Ectodermal cell (in vitro differentiated cells): ENCODE data around the gene UBTD1.
"Not testable (repeated sequence)": the region's sequence is repeated elsewhere in the genome, so short reads cannot be mapped to it uniquely, and the experiment has no call there.

Experiments
- H3K27ac ChIP-seq: 2 replicates; pipeline ENCODE4 v1.7.0; 2013; ENCODE audit warnings: mild to moderate bottlenecking, low read depth, low read length; ENCODE audit not compliant: insufficient read depth, poor library complexity, severe bottlenecking
- H3K27me3 ChIP-seq: 2 replicates; pipeline ENCODE4 v1.7.0; 2013; ENCODE audit warnings: mild to moderate bottlenecking, low read length; ENCODE audit not compliant: insufficient read depth, control insufficient read depth, poor library complexity, severe bottlenecking
- H3K36me3 ChIP-seq: one replicate; pipeline ENCODE4 v1.7.0; 2013; ENCODE audit warnings: low read length; ENCODE audit not compliant: control insufficient read depth, insufficient read depth
- H3K4me1 ChIP-seq: one replicate; pipeline ENCODE4 v1.7.0; 2013; ENCODE audit warnings: low read length; ENCODE audit not compliant: control insufficient read depth, insufficient read depth
- H3K4me3 ChIP-seq: 2 replicates; pipeline ENCODE4 v1.7.0; 2013; ENCODE audit warnings: low read depth, low read length, control low read depth; ENCODE audit not compliant: insufficient read depth
- H3K9me3 ChIP-seq: 2 replicates; pipeline ENCODE4 v1.7.0; 2013; ENCODE audit warnings: mild to moderate bottlenecking, low read length, moderate library complexity; ENCODE audit not compliant: control insufficient read depth
- WGBS, 2 experiments: methylation state at CpG; one replicate each; pipeline ENCODE4 v1.1.7; 2013; ENCODE audit warnings: missing lambda C conversion rate in 2 of 2; 5-methylcytosine and 5-hydroxymethylcytosine counted together

Gene UBTD1

DNA sequence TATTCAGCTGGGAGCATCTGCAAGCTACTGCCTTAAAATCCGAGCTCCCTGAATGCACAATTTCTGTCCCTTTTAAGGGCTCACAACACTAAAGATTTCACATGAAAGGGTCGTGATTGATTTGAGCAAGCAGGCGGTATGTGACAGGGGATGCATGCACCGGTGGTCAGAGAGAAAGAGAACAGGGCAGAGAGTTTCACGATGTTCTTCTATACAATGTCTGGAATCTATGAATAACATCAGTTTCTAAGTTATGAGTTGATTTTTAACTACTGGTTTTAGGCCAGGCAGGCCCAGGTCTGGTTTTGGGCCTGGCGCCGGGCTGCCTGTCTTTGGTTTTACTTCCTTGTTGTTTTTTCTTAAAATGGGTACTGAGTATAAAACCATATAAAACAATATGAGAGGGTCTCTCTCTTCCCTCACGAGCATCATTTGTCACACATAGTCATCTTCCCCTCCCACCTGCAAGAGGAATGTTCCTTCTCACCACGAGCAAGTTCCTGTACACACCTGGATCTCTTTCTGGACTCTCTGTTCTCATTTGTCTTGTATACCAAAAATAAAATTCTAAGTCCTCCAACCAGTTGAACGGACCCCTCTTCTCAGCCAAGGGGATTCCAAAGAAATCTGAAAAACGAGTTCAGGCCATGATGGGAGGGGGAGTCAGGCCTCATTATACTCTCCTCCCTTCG, 62.8 kb downstream of the UBTD1 start:
- WGBS, 2 experiments, result 91 to 95% methylated on average over 10 to 12 of the region's 12 CpGs

DNA sequence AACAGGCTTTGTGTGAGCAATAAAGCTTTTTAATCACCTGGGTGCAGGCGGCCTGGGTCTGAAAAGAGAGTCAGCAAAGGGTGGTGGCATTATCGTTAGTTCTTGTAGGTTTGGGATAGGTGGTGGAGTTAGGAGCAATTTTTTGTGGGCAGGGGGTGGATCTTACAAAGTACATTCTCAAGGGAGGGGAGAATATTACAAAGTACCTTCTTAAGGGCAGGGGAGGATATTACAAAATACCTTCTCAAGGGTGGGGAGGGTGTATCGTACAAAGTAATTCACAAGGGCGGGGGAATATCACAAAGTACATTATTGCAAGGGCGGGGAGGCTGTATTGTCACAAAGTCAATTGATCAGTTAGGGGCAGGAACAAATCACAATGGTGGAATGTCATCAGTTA, 63.6 kb downstream of the UBTD1 start:
- H3K36me3 ChIP-seq, H3K4me1 ChIP-seq, H3K9me3 ChIP-seq, H3K27ac ChIP-seq, H3K27me3 ChIP-seq, H3K4me3 ChIP-seq: not testable (repeated sequence)
- WGBS, 2 experiments, result 94 to 99% methylated on average over 5 of the region's 5 CpGs

More for the DNA sequence above, 62.8 kb downstream of the UBTD1 start:
- H3K36me3 ChIP-seq, H3K4me1 ChIP-seq, H3K4me3 ChIP-seq, H3K27ac ChIP-seq, H3K27me3 ChIP-seq, H3K9me3 ChIP-seq: not testable (repeated sequence)

DNA sequence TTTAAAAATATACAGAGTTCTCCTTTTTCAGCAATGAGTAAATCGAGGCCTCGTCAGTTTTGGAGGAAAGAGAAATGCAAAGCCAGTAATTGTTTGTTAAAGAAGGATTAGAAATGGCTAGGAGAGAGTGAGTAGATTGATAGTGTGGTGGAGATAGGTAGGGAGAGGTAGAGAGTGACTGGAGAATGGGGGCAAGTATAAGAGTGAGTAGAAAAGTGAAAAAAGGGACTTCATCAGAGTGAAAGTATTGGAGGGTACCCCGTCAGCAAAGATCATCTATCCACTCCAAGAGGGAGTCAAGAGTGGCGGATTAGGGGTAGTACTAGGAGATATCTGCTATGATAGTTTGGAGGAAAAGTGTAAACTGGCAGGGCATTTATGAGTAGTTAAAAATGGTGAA, 64.6 kb downstream of the UBTD1 start:
- Histone ChIP-seq H3K27me3 (no peaks in the 10 kb centered on the region), H3K4me1 (no peaks in the 10 kb centered on the region), H3K27ac (no peak overlapping the region), H3K4me3 (no peak overlapping the region), H3K9me3 (no peaks in the 10 kb centered on the region), H3K36me3 (no peaks in the 10 kb centered on the region)
- WGBS, 2 experiments, result 94 to 100% methylated on average over 4 of the region's 4 CpGs

DNA sequence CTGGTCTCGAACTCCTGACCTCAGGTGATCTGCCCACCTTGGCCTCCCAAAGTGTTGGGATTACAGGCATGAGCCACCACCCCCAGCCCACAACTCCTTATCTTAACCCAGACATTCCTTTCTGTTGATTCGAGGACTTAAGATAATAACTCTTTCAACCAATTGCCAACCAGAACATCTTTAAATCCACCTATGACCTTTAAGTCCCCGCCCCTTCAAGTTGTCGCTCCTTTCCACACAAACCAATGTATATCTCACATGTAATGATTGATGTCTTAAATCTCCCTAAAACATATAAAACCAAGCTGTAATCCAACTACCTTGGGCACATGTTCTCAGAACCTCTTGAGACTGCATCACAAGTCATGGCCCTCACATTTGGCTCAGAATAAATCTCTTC, 66.1 kb downstream of the UBTD1 start:
- Histone ChIP-seq H3K27ac (no peak overlapping the region), H3K4me3 (no peak overlapping the region)
- WGBS, 2 experiments, result 91 to 95% methylated on average over 4 of the region's 4 CpGs

DNA sequence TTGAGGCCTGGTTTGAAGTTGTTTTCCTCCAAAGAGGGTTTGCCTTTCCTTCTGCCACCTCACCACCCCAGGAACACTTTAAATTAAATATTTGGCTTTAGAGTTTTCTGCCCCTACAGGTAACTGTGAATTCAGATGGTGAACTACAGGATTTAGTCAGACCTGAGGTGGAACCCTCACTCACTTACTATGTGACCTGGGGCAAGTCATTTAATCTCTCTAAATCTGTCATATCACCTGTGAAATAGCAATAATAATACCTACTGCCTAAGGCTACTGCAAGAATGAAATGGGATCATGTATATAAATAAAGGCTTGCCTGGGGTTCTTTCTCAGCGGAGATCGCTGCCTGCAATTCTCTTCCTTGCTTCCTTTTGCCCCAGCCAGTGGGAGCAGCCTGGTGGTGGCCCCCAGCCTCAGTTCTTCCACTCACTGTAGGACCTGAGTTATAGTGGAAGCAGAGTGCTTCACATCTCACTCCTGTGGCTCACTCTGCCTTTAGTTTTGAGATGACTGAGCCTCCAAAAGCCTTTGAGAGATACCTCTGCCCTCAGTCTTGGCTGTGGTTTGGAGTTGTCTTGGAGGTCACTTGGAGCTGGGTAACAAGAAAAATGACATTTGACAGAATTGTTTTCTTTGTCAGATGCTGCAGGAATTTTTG, 67.7 kb downstream of the UBTD1 start:
- Histone ChIP-seq H3K9me3 (no peaks in the 10 kb centered on the region), H3K36me3 (no peaks in the 10 kb centered on the region), H3K4me1 (no peaks in the 10 kb centered on the region), H3K27ac (no peak overlapping the region), H3K4me3 (no peak overlapping the region), H3K27me3 (no peaks in the 10 kb centered on the region)
- WGBS, 2 experiments, result 80 to 99% methylated on average over 2 of the region's 2 CpGs

More for the DNA sequence above, 66.1 kb downstream of the UBTD1 start:
- Histone ChIP-seq H3K36me3 (no peaks in the 10 kb centered on the region), H3K4me1 (no peaks in the 10 kb centered on the region), H3K27me3 (no peaks in the 10 kb centered on the region), H3K9me3 (no peaks in the 10 kb centered on the region)

DNA sequence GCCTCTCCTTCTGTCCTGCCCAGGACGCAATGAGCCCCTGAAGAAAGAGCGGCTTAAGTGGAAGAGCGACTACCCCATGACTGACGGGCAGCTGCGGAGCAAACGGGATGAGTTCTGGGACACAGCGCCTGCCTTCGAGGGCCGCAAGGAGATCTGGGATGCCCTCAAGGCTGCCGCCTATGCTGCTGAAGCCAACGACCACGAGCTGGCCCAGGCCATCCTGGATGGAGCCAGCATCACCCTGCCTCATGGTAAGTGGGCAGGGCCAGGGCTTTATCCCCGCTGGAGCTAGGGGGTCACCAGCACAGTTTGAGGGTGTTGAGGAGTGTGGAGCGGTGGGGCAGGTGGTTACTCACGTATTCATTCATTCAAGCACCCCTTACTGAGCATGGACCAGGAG, 69.2 kb downstream of the UBTD1 start:
- no peak overlapping the region for H3K4me3 ChIP-seq
- WGBS, 2 experiments, result 91 to 92% methylated on average over 15 of the region's 15 CpGs
- no peaks in the 10 kb centered on the region for H3K9me3 ChIP-seq
- no peaks in the 10 kb centered on the region for H3K27me3 ChIP-seq
- H3K36me3 ChIP-seq, result no peaks in the 10 kb centered on the region
- no peak overlapping the region for H3K27ac ChIP-seq
- H3K4me1 ChIP-seq, result no peaks in the 10 kb centered on the region

DNA sequence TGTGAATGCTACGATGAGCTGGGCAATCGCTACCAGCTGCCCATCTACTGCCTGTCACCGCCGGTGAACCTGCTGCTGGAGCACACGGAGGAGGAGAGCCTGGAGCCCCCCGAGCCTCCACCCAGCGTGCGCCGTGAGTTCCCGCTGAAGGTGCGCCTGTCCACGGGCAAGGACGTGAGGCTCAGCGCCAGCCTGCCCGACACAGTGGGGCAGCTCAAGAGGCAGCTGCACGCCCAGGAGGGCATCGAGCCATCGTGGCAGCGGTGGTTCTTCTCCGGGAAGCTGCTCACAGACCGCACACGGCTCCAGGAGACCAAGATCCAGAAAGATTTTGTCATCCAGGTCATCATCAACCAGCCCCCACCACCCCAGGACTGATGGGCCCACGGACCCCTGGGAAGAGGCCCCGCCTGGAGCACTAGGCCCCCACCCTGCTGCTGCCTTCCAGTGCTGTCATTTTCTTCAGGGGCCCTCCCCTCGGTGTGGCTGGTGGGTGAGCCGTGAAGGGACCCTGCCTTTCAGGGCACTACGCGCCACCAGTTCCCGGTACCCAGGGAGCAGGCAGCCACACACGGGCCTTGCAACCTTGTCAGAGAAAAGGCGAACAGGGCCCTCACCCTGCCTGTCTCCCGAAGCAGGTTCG, 71.5 kb downstream of the UBTD1 start:
- H3K36me3 ChIP-seq, result no peaks in the 10 kb centered on the region
- 95 to 98% methylated on average over 33 of the region's 33 CpGs for WGBS, 2 experiments
- H3K4me3 ChIP-seq, result no peak overlapping the region
- H3K27me3 ChIP-seq, result no peaks in the 10 kb centered on the region
- no peak overlapping the region for H3K27ac ChIP-seq
- no peaks in the 10 kb centered on the region for H3K4me1 ChIP-seq
- H3K9me3 ChIP-seq, result no peaks in the 10 kb centered on the region

DNA sequence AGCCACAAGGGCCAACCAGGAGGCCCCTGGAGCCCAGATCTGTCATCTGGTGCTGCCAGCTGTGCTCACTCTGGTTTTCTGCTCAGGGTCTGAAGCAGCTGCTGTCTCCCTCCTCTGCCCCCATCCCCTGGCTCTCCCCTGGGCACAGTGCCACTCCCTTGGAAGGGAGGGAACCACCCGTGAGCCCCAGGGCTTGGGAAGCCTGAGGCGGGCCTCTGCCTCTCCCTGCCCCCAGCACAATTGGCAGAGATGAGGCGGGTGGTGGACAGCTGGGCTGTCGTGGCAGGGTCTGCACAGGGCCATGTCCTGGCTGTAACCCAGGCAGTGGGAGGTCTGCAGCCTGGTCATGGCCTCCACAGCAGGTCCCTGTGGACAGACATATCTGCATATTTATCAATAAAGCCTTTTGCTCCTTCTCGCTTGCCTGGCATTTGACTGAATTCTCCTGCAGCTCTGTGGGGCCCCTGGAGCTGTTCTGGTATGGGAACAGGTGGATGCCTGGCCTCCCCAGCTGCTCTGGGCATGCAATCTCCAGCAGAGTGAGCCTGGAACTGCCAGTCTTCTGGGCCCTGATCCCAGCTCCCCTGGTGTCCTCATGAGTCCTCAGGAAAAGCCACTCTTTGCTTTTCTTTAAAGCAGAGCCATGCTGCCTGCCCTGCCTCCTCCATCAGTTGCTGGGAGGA, 72.2 kb downstream of the UBTD1 start:
- Histone ChIP-seq H3K4me3 (no peak overlapping the region), H3K4me1 (no peaks in the 10 kb centered on the region), H3K9me3 (no peaks in the 10 kb centered on the region), H3K27ac (no peak overlapping the region), H3K27me3 (no peaks in the 10 kb centered on the region), H3K36me3 (no peaks in the 10 kb centered on the region)
- 88 to 90% methylated on average over 5 of the region's 5 CpGs for WGBS, 2 experiments

DNA sequence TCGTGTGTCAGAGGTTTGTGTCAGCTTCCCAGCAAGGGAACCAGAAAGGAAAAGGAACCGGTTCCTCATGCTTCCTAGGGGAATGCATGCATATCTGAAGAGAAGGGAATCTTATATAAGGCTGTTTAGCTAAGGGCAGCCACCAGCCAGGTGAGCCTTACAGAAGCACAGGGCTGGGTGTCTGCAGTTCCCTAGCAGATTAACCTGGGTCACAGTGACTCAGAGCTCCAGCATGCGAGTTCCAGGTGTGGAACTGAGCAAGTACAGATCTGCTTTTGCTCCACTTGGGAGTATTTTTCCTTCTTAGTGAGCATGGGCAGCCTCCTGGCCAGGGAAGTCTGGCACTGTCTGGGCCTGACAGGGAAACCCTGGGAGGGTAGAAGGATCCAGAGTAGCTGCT, 72.9 kb downstream of the UBTD1 start:
- 90 to 91% methylated on average over 3 of the region's 3 CpGs for WGBS, 2 experiments
- Histone ChIP-seq H3K36me3 (no peaks in the 10 kb centered on the region), H3K27ac (no peak overlapping the region), H3K27me3 (no peaks in the 10 kb centered on the region), H3K4me1 (no peaks in the 10 kb centered on the region), H3K4me3 (no peak overlapping the region), H3K9me3 (no peaks in the 10 kb centered on the region)
